LNCAP (cell line): ENCODE results near the gene PTPRG.

ENCODE experiments used
- TF ChIP-seq, protein P1 (sequence below): fragments of 450-650 bp; IDR thresholded peaks from 2 replicates; pipeline ENCODE4 v1.5.1; 2017; ENCODE audit warnings: mild to moderate bottlenecking

The PTPRG gene

DNA sequence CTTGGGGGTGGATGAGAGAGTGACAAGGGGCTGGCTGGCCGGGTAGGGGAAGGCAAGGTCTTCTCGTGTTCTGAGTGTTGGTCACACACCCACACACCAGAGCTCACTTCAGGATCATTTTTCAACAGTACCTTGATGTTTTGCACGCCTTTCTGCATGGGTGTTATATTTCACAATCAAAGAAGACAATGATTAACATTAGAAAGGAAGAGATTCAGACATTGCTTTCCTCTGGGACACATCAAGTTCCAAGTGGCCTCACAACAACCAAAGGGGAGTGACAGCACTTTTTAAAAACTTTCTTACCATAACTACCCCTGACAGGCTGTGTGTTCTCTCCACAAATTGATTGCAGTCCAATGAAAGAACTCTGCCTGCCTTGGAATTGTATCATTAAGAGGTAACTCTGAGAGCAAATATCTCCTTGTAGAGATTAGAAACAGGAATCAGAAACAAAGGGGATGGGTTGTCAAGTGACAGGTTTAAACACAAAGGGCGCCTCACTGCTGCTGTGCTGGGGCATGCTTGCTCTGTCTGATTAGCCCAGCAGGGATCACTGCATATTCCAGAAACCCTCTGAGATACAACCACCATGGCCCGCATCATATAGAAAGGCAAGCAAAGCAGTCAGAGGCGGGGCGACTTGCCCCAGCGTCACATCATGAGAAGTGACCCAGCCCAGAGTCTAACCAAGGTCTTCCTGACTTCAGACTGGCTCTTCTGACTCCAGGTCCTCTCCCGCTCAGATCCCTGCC lies 581.1 kb downstream of the PTPRG start:
- TF ChIP-seq, protein P1, sequence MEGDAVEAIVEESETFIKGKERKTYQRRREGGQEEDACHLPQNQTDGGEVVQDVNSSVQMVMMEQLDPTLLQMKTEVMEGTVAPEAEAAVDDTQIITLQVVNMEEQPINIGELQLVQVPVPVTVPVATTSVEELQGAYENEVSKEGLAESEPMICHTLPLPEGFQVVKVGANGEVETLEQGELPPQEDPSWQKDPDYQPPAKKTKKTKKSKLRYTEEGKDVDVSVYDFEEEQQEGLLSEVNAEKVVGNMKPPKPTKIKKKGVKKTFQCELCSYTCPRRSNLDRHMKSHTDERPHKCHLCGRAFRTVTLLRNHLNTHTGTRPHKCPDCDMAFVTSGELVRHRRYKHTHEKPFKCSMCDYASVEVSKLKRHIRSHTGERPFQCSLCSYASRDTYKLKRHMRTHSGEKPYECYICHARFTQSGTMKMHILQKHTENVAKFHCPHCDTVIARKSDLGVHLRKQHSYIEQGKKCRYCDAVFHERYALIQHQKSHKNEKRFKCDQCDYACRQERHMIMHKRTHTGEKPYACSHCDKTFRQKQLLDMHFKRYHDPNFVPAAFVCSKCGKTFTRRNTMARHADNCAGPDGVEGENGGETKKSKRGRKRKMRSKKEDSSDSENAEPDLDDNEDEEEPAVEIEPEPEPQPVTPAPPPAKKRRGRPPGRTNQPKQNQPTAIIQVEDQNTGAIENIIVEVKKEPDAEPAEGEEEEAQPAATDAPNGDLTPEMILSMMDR, result no peak

DNA sequence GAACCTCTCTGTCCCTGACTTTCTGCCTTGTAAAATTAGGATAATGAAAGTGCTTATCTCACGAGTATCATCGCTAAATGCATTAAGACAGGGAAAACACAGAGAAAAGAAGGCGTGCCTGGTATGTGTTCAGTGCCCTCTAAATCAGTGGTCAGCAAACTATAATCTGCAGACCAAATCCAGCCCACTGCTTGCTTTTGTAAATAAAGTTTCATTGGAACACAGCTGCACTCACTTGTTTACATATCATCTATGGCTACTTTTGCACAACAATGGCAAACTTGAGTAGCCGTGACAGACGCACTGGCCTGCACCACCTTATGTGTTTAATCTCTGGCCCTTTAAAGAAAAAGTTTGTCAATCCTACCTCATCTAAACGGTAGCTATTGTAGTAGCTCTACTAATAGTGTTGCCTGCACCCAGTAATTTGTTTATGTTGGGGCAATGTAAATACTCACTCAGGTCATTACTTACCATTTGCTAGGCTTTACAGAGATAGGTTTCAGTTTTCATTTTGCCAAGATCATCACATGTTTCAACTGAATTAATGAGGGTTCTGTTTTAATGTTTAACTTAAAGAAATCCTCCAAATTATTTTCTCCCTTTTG lies 582.6 kb downstream of the PTPRG start:
- TF ChIP-seq, protein P1, result no peak

DNA sequence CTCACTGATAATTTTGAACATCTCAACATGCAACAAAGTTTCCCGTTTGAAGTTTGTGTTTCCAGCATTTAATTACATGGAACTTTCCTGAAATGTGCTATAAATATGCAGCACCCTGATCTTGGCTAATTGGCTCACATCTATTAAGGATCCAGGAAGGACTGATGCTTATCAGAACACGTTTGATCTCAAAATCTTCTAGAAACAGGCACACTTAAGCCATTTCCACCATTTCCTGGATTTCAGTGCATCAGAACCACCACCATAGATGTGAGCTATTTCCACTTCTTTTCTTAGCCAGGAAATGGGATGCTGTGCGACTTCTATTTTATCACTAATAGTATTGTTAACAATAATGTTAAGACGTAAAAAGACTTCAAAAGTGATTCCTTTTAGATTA lies 583.1 kb downstream of the PTPRG start:
- TF ChIP-seq, protein P1, result no peak

DNA sequence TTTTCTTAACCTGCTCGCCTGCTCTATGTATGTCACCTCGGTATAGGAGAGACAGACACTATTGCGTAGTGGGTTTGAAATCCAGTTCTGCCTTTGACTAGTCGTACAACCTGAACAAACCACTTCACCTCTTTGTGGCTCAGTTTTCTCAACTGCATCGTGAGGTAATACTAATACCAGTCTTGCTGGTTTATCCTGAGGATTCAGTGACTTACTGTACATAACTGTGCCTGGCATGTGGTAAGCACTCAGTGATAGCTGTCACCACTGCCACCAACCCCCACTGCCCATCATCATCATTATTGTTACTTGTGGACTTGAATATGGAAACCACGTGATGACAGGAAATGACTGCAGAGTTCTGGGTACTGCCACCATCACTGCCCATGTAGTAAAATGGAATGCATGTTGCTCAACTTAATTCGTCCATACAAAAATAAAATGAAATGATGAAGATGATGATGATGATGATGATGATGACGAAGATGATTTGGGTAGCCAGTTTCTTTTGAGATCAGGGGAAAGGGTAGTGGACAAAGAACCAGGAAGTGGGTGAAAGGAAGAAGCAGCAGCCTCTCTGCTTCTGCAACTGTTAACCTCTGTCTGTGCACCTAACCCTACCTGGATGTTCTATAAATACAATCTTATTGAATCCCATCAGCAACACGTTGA lies 583.9 kb downstream of the PTPRG start:
- TF ChIP-seq, protein P1, result no peak

DNA sequence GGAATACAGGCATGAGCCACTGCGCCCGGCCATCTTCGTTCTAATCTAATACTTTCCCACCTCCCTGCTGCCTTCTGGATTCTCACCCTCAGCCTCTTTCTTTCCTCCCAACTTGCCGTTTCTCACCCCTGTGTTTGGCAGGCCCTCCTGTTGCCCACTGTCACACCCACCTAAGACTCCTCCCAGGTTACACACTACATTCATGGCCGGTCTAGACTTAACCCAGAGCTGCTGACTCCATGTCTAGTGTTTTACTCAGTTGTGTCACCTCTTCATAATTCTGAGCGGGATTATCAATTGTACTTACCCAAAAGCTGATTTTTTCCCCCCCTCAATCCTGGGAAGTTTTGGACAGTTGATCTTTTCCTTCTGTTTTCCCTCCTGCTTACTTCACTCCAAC lies 588.2 kb downstream of the PTPRG start:
- TF ChIP-seq, protein P1, result no peak

DNA sequence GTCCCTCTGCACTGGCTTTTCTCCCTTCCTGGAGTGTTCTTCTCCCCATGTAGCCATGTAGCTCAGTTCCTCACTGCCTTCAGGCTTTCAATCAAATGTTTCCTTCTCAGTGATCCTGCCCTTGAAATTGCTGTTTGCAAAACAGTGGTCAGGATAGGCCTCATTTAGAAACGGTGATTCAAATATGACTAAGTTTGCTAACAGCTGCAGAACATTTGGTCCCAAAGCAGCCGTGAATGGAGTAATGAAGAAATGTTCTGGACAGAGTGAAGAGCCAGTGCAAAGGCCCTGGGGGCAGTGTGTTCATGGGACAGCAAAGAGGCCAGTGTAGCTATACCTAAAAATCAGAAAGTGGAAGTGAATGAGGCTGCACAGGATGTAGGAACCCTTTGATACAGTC lies 588.6 kb downstream of the PTPRG start:
- TF ChIP-seq, protein P1, result no peak

DNA sequence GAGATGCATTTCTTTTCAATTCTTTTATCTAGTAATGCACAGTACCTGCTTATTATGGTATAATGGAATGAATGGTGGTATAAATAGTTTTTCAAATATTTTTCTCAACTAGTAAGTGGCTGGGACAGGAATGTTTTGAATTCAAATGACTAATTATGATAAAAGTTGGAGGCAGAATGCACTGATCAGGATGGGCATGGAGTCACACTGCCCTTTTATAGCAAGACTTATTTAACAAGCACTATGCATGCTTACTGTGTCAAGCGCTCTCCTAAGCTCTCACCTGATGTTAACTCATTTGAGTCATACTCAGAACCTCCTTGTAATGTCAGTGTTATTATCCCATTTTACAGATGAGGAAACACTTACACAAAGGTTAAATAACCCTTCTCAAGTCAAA lies 590.2 kb downstream of the PTPRG start:
- TF ChIP-seq, protein P1, result no peak
